C4-2B (cell line): Measurements from ENCODE around the gene TLL2.

Source experiments
- ZFX ChIP-seq: fragments of 450-650 bp; IDR thresholded peaks from 2 replicates; pipeline ENCODE4 v1.6.1; 2017
- TF ChIP-seq, protein P1 (sequence below): fragments of 450-650 bp; conservative IDR thresholded peaks from 2 replicates; pipeline ENCODE4 v1.5.1; 2017; ENCODE audit warnings: mild to moderate bottlenecking

DNA sequence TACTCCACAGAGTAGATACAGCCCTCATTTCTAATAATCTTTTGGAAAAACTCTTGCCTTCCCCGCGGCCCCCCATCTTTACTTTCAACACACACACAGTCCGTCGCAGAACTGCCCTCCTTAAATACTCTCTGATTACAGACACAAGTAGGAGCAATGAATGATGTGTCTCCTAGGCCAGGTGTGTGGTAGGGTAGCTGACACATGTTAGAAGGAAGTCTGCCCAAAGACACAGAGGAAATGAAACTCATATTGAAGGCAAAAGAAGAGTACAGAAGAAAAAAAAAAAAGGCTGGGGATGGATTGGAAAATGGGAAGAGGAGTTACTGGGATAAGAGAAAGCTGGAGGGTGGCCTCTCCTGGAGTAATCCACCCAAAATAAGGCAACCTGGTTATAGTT, 169.5 kb downstream of the TLL2 start:
- TF ChIP-seq ZFX = no peak
- TF ChIP-seq, protein P1, sequence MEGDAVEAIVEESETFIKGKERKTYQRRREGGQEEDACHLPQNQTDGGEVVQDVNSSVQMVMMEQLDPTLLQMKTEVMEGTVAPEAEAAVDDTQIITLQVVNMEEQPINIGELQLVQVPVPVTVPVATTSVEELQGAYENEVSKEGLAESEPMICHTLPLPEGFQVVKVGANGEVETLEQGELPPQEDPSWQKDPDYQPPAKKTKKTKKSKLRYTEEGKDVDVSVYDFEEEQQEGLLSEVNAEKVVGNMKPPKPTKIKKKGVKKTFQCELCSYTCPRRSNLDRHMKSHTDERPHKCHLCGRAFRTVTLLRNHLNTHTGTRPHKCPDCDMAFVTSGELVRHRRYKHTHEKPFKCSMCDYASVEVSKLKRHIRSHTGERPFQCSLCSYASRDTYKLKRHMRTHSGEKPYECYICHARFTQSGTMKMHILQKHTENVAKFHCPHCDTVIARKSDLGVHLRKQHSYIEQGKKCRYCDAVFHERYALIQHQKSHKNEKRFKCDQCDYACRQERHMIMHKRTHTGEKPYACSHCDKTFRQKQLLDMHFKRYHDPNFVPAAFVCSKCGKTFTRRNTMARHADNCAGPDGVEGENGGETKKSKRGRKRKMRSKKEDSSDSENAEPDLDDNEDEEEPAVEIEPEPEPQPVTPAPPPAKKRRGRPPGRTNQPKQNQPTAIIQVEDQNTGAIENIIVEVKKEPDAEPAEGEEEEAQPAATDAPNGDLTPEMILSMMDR = no peak
